ENCODE data around the gene KLF16.

Gene KLF16

GRCh38 chr19:1847348-1847683 lies 16.1 kb downstream of the KLF16 start:
- no peaks in the 10 kb centered on the region for H3K27me3 Mint-ChIP-seq (ENCODE audit: low read depth)
- H3K4me3 Mint-ChIP-seq: peak overlapping the region; percentile 94 to 96 (median 96)
- no peaks in the 10 kb centered on the region for H3K36me3 Mint-ChIP-seq (ENCODE audit: low read depth)
- peak overlapping the region; percentile 95 to 99 (median 96) for H3K27ac Mint-ChIP-seq
- H3K9me3 Mint-ChIP-seq: no peaks in the 10 kb centered on the region
- TF ChIP-seq CTCF (IDR thresholded peaks at IDR 0.05; ENCODE audit: unreplicated experiment in 3 of 3): no peak
- peaks cover 36% of the 10 kb centered on the region for H3K4me1 Mint-ChIP-seq

GRCh38 chr19:1846517-1847204 lies 16.7 kb downstream of the KLF16 start:
- Mint-ChIP-seq H3K9me3 (no peaks in the 10 kb centered on the region), H3K4me3 (peak overlapping the region; percentile 94 to 96 (median 96)), H3K4me1 (peaks cover 42% of the 10 kb centered on the region), H3K36me3 (ENCODE audit: low read depth) (no peaks in the 10 kb centered on the region), H3K27me3 (ENCODE audit: low read depth) (no peaks in the 10 kb centered on the region), H3K27ac (peak overlapping the region; percentile 95 to 99 (median 96))
- TF ChIP-seq CTCF (IDR thresholded peaks at IDR 0.05; ENCODE audit: unreplicated experiment in 3 of 3): no peak

- Mint-ChIP-seq H3K4me3 (peak overlapping the region; percentile 94 to 96 (median 96)), H3K9me3 (no peaks in the 10 kb centered on the region), H3K27me3 (ENCODE audit: low read depth) (no peaks in the 10 kb centered on the region), H3K4me1 (peaks cover 51% of the 10 kb centered on the region), H3K36me3 (ENCODE audit: low read depth) (no peaks in the 10 kb centered on the region), H3K27ac (peak overlapping the region; percentile 86 to 99 (median 95))
- TF ChIP-seq CTCF (IDR thresholded peaks at IDR 0.05; ENCODE audit: unreplicated experiment in 3 of 3): no peak
These were observed 17.7 kb downstream of the KLF16 start for GRCh38 chr19:1845642-1846041.

GRCh38 chr19:1845125-1845515 lies 18.3 kb downstream of the KLF16 start:
- H3K9me3 Mint-ChIP-seq: no peaks in the 10 kb centered on the region
- no peaks in the 10 kb centered on the region for H3K27me3 Mint-ChIP-seq (ENCODE audit: low read depth)
- H3K36me3 Mint-ChIP-seq (ENCODE audit: low read depth): no peaks in the 10 kb centered on the region
- no peak overlapping the region for H3K27ac Mint-ChIP-seq
- peaks cover 55% of the 10 kb centered on the region for H3K4me1 Mint-ChIP-seq
- peak overlapping the region; percentile 58 to 67 (median 63) for H3K4me3 Mint-ChIP-seq
- TF ChIP-seq CTCF (IDR thresholded peaks at IDR 0.05; ENCODE audit: unreplicated experiment in 3 of 3): no peak

GRCh38 chr19:1844513-1845124 lies 18.8 kb downstream of the KLF16 start:
- Mint-ChIP-seq H3K4me3 (peak overlapping the region; percentile 58 to 67 (median 63)), H3K4me1 (peaks cover 55% of the 10 kb centered on the region), H3K27me3 (ENCODE audit: low read depth) (no peaks in the 10 kb centered on the region), H3K36me3 (ENCODE audit: low read depth) (no peaks in the 10 kb centered on the region), H3K9me3 (no peaks in the 10 kb centered on the region), H3K27ac (no peak overlapping the region)
- no peak for TF ChIP-seq CTCF (IDR thresholded peaks at IDR 0.05; ENCODE audit: unreplicated experiment in 3 of 3)
